GM18951 (cell line): ENCODE measurements around the gene HSH2D.
"Not testable (repeated sequence)": the region's sequence is repeated elsewhere in the genome, so short reads cannot be mapped to it uniquely, and the experiment has no call there.

Experiments
- POLR2A ChIP-seq: IDR thresholded peaks from 4 replicates; pipeline ENCODE4 v1.6.1; 2011; ENCODE audit warnings: mild to moderate bottlenecking; ENCODE audit not compliant: insufficient read length, insufficient read depth; ENCODE audit errors: extremely low read depth
- in situ Hi-C: fragments of 300-500 bp; cut with MboI; formaldehyde crosslinking; loops from one replicate; pipeline ENCODE4 v1.12.0; 2022; ENCODE audit warnings: low sequenced_read_pairs, mixed read lengths, inconsistent platforms; ENCODE audit not compliant: unreplicated experiment

The HSH2D gene

DNA sequence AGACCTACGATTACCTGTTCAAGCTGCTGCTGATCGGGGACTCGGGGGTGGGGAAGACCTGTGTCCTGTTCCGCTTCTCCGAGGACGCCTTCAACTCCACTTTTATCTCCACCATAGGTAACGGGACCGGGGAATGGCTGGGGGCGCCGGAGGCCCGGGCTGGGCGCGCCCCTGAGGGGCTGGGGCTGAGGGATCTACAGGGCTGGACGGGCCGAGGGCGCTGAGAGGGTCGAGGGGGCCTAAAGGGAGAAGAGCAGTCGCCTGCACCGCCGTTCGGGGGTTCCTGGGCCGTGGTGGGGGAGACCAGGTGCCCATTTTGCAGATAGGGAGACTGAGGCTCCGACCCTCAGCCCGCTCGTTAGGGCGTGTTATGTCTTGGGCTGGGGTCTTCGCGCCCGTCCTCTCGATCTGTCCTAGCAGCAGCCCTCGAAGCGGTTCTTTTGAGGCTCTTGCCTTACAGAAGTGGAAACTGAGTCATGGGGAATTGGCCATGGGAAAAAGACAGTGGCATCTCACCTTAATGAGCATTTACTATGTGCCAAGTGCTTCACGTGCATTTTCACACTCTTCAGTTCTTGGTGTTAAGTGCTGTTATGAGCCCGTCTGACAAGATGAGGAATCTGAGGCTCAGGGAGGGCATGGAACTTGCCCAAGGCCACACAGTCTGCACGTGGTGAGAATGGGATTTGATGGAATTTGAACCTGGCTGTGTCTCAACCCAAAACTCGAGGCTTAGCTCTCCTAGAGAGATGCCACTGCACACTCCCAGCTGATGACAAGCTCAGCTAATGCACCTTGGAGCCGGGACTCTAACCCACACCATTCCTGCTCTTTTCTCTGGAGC lies 31.4 kb upstream of the HSH2D start:
- in situ Hi-C loops = no loop called here
- TF ChIP-seq POLR2A = peak; percentile 73

DNA sequence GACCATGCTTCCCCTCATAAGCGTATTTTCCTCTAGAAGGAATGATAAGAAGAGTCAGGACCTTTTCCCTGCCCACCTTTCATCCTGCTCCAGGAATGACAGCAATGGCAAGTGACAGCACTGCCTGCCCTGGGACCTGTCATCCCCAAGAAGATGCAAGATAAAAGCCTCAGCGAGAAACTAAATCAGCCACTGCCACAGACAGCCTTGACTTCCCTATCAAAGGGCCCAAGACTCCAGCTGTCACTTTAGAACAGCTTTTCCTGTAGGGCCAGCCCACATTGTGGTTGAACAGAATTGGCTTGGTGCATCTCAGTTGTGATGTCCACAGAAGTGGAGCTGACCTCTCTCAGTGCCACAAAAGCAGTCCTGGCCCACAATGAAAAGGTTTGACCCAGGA lies 30.7 kb upstream of the HSH2D start:
- no peak for TF ChIP-seq POLR2A
- in situ Hi-C loops = no loop called here

DNA sequence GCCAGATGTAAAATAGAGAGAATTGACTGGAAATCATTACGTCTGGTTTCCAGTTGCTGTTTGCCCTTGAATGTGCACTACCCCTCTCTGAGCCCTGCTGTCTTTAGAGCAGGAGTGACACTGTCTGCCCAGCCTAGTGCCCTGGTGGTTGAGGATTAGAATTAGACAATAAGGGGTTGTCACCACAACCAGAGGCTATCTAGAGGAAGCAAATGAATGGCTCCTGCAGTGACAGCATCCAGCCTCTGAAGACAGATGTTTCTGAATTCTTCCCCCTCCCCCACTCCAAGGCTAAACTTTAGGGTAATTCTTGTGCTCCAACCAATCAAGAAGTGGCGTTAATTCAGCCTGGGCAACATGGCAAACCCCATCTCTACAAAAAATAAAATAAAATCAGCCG lies 29.8 kb upstream of the HSH2D start:
- TF ChIP-seq POLR2A = no peak
- in situ Hi-C loops = no loop called here

DNA sequence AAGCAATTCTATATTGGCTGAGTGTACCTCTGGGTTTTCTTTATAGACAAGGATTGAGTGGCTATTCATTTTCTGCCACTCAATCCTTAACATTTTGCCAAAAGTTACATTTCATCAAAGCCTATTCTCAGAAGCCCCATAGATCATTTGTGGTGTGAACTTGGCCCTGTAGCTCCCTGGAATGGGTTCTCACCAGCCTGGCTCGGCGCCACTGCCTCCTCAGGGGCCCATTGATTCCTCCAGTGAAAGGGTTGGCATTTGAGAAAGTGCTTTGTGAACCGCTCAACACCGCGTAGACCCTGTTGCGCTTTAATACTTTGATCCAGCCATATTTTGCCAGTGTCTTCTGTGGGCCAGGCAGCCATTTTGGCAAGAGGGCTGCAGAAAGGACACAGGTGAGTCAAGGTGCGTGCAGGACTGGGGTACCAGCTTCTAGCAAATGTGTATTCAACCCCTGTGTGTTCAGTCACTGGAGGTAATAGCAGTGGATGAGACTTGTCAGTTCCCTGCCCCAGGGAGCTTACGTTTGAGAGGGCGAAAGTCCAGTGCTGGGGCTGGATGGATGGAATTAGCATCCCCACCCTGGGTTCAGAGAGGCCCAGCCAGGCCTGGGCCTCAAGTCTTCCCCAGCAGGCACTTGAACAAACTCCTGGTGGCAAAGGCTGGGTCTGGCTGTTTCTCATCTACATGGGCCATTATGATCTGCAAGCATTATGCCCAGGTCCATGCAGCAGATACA lies 28.0 kb upstream of the HSH2D start:
- in situ Hi-C loops = no loop called here
- no peak for TF ChIP-seq POLR2A

DNA sequence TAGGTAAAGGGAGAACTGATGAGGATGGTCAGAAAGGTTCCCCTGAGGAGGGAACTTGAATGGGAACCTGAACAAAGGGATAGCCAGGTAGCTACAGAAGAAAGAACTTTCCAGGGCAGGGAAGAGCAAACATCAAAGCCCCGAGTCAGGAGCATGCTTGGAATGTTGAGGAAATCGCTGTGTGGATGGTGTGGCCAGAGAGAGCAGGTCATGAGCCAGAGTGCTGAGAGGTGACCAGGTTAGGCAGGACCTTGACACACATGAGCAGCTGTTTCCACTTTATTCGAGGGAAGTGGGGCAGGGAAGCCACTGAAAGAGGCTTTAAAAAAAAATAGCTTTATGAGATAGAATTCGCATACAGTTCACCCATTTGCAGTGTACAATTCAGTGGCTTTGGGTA lies 27.4 kb upstream of the HSH2D start:
- in situ Hi-C loops = no loop called here

DNA sequence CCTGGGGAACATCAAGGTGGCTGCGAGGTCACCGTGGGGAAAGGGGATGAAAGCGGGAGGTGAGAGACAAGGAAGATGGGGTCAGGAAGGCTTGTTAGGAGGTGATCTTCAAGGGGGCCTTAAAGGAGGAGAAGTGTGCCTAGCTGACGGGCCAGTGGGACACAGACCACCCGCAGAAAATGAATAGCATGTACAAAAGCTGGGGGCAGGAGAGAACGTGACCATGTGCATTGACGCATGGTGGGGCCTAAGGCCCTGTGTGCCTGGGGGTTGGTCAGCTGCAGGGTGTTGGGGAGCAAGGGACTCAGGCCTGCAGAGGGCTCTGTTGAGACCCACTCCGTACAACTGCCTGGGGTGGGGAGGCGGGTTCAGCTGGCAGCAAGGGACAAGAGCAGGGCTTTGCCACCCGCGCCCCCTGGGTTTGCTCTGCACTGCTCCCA lies 25.9 kb upstream of the HSH2D start:
- in situ Hi-C loops = no loop called here
- peak; percentile 21 for TF ChIP-seq POLR2A

More for the DNA sequence above, 27.4 kb upstream of the HSH2D start:
- no peak for TF ChIP-seq POLR2A

DNA sequence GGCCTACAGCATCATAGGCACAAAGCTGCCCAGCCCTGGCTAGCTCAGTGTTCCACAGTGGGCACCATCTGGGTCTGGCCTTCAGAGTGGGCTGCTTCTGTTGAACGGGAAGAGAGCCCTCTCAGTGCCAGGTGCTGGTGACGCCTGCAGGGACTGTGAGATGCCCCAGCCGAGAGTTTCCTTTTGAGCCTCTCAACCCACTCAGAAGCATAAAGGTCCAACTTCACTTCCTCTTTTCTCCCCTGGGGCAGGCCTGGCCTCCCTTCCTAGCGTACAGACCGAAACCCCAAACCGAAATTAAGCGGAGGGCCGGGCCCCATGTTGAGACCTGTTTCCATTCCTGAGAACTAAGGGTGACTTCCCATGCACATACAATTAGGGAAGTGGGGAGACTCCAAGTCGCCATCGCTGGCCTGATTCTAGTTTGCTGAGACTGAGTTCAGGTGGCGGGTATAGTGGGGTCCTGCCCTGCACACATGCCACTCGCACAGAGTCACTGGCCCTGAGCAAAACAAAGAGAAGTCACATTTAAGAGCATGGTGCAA lies 24.9 kb upstream of the HSH2D start:
- in situ Hi-C loops = no loop called here
- peak; percentile 67 for TF ChIP-seq POLR2A

DNA sequence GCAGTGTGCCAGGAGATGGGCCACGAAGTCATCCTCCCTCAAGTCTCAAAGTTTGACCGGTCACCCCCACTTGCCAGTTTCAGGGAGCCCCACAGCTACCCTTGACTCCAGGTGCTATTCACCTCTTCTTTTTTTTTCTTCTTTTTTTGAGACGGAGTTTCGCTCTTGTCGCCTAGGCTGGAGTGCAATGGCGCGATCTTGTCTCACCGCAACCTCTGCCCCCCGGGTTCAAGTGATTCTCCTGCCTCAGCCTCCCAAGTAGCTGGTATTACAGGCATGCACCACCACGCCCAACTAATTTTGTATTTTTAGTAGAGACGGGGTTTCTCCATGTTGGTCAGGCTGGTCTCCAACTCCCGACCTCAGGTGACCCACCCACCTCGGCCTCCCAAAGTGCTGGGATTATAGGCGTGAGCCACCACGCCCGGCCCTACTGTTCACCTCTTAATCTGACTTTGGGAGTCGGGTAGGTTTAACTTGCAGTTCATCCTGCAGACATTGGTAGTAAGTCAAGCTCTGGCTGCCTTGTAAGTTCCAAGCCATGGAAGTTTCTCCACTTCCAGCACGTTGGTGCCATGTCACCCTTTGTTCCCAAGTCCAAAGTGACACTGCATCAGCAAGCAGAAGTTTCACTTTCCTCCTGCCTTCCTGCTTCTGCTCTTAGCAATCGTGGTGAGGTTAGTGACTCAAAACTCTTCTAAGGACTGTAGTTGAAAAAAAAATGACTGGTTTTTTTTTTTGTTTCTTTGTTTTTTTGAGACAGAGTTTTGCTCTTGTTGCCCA lies 24.2 kb upstream of the HSH2D start:
- TF ChIP-seq POLR2A = peak; percentile 1
- in situ Hi-C loops = not testable (repeated sequence)

DNA sequence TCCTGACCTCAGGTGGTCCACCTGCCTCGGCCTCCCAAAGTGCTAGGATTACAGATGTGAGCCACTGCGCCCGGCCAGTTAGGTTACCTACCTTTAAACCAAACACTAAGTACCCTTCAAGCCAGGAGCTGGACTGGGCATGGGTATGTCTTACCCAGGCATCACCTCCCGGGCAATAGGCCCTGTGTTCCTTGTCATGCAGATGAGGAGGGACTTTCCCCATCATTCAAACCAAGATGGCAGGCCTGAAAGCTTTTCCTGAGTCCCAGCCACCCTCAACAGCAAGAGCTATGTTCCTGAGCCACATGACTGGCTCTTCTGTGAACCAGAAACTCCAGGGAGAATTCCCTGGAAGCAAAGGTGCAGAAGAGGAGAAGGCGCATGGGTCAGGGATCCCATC lies 22.3 kb upstream of the HSH2D start:
- no peak for TF ChIP-seq POLR2A
- in situ Hi-C loops = no loop called here

DNA sequence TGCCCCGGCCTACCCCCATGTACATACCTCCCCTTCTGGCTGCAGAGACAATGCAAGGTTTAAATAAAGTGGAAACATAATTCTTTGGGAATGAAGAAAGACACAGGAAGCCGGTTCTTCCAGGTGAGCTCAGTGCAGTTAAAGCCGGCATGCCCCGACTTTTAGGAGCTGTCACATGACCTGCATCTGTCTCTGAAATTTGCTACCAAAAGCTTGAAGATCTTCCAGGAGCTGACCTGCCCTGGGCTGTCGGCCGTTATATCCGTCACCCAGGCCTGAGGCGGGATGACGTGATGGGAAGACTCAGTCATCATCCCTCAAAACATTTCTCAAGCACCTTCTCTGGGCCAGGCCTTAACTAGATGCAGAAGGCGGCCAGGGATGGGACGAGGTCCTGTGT lies 21.5 kb upstream of the HSH2D start:
- in situ Hi-C loops = no loop called here
- no peak for TF ChIP-seq POLR2A

DNA sequence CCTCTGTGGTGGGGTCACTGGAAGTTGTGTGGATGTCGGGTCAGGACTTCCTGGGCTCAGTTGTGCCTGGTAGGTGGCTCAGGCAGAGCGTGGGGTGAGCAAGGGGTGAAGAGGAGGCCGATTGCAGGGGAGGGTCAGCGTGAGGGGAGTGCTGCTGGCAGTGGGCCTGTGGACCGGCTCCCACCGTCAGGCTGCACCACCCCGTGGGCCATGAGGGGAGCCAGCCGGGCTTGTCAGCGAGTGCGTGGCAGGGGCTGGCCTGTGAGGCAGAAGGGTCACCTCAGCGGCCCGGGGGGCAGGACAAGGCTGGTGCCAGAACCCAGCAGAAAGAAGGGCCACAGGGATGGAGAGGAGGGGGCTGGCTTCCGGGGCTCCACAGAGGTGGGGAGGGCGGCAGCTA lies 18.5 kb upstream of the HSH2D start:
- in situ Hi-C loops = no loop called here
- TF ChIP-seq POLR2A = no peak

DNA sequence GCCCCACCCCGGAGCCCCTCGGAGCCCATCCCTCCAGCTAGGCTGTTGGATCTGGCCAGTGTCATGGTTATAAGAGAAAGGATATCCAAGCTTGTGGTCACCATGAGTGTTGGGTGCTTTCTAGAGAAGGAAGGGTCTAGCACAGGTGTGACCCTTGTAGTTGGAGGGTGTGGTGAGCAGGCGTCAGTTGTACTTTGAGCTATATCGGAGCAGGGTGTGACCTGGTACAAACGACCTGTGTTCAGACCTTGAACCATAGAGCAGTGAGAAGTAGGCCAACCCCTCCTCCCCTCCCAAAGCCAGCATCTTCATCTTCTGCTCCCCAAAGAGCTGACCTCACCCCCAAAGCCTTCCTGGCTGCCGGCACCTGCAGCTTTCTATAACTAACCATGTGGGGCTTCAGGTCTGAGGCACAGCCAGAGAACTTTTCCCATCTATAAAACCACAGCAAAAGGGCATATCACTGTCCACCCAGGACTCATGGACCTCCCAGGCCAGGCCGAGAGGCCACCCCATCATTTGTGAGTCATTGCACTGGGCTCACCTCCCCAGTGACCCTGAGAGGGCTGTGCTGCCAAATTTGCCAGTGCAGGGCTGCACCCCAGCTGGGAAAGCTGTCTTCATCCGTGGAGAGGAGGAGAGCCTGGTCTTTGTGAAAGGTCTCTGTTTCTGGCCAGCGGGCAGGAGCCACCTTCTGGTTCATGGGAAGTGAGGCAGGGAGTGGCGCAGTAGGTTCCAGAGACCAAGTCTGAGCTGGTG lies 17.6 kb upstream of the HSH2D start:
- in situ Hi-C loops = no loop called here
- no peak for TF ChIP-seq POLR2A
